LNCaP clone FGC (cell line): ENCODE data around the gene PHF3.
A peak's percentile ranks its signal among the peaks of the same experiment; 100 is the strongest.

Experiments
- DNase-seq: peaks from one replicate; pipeline ENCODE4 v3.0.0-alpha.2; 2011; ENCODE audit warnings: low read depth
- H3K4me3 ChIP-seq: 2 replicates; pipeline ENCODE4 v1.5.1; 2011; ENCODE audit warnings: mild to moderate bottlenecking, low read depth, low read length, control low read depth
- CTCF ChIP-seq: IDR thresholded peaks from 2 replicates; pipeline ENCODE4 v1.5.1; 2012; ENCODE audit warnings: mild to moderate bottlenecking; ENCODE audit not compliant: control insufficient read depth, insufficient read depth; ENCODE audit errors: extremely low read depth

Gene PHF3

GRCh38 chr6:63630466-63630865 lies 5.1 kb upstream of the PHF3 start:
- no peak for DNase-seq
- H3K4me3 ChIP-seq, result no peak overlapping the region
- no peak for TF ChIP-seq CTCF

DNA sequence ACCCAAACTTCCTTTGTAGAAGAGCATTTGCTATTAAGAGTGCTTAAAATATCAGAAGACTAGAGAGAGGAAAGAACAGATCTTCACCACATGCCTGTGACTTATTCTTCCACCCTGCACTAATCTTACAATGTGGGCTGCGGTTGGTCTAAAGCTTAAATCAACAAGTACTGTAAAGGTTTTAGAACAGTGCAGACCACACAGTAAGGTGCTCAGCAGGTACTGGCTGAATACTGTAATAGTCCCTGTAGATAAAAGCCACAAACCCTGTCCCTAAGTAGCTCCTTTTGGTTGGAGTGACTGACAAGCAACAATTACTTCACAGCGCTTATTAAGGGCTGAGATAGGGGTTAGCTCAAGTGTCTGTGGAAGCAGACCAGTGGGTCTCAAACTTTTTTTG lies 972 bp upstream of the PHF3 start:
- DNase-seq, result no peak
- no peak overlapping the region for H3K4me3 ChIP-seq

GRCh38 chr6:63635215-63635587 lies 401 bp upstream of the PHF3 start:
- TF ChIP-seq CTCF, result no peak
- peak overlapping the region; percentile 93 for H3K4me3 ChIP-seq
- no peak for DNase-seq

More for the DNA sequence above, 972 bp upstream of the PHF3 start:
- no peak for TF ChIP-seq CTCF

GRCh38 chr6:63636518-63637021 lies 968 bp downstream of the PHF3 start:
- no peak for DNase-seq
- no peak for TF ChIP-seq CTCF
- H3K4me3 ChIP-seq, result peak overlapping the region; percentile 93

DNA sequence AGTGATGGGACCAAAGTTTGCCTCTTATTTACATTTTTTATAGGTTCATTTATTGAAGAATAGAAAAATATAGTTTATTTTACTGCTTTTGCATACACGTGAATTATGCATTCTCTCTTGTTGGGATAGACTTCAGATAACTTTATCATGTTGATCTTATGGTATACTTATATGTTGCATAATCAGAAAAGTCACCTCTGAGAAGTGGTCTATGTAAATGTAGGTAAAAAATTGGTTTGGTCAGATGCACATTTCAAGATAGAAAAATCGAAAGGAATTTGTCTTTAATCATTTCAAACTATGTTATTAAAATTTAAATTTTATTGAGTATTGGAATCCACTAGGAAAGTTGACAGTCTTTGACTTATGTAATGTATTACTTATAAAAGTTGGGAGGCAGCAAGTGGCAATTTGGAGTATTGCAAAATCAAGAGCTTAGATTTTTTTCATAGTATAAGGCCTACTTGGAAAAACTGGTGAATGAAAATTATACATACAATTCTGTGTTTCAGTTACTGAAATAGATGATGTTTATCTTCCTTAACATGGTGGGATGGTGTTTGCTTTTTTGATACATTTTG lies 2.4 kb downstream of the PHF3 start:
- H3K4me3 ChIP-seq, result peak overlapping the region; percentile 93
- no peak for DNase-seq
- TF ChIP-seq CTCF, result no peak

DNA sequence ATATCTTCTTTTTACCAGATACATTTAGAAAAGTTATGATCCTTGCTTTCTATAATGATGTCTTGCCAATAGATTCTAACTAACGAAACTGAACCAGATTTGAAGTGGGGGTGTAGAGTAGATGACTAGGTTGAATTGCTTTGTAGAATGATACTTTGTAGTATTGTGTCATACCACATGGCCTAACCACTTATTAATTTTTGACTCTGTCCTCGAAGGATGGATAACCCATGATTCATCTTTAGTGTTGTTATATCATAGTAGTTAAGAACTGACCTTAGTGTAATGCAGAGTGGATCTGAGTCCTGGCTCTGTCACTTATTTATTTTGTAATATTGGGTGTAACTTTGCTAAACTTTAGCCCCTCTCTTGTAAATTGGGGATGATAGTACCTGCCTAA lies 4.5 kb downstream of the PHF3 start:
- no peak for TF ChIP-seq CTCF
- no peak for DNase-seq
- no peak overlapping the region for H3K4me3 ChIP-seq

- DNase-seq, result no peak
- TF ChIP-seq CTCF, result no peak
- H3K4me3 ChIP-seq, result no peak overlapping the region
Observed at GRCh38 chr6:63643862-63644261, 8.3 kb downstream of the PHF3 start.
